PC-3 (cell line): ENCODE results near the gene SLITRK5. TPM values are rescaled to one million over a fixed set of nuclear protein-coding genes. Genes with fewer than 3 reads are reported as not detected.

ENCODE experiments used
- ATAC-seq: fragments of 200-7000 bp; cut with Tn5 transposase; 2 replicates; pipeline ENCODE4 v1.9.1; 2020; ENCODE audit warnings: mild to moderate bottlenecking, moderate library complexity
- BruUV-seq: library from RNA; stranded (reverse); fragments of 400-500 nt; replicated peaks from 2 replicates; lab custom pipeline; 2021; lab: Mats Ljungman, UMichigan
- CTCF ChIA-PET: fragments of 300-600 bp; sonication (Branson Sonifier 250); formaldehyde crosslinking; loops from one replicate; lab custom pipeline; 2022; ENCODE audit warnings: antibody characterized with exemption; lab: Charles Lee
- POLR2A ChIA-PET: fragments of 300-600 bp; sonication (Branson Sonifier 250); formaldehyde crosslinking; loops from one replicate; lab custom pipeline; 2022; ENCODE audit warnings: antibody characterized with exemption; ENCODE audit not compliant: unreplicated experiment; lab: Charles Lee
- DNase-seq: peaks from one replicate; pipeline ENCODE4 v3.0.0-alpha.2; 2015
- H2AFZ ChIP-seq: fragments of 300-600 bp; sonication (generic); 2 replicates; pipeline ENCODE4 v1.6.0; 2016; ENCODE audit warnings: antibody characterized with exemption, low read length
- H3F3A ChIP-seq: fragments of 300-600 bp; sonication (generic); one replicate; pipeline ENCODE4 v1.6.0; 2017; ENCODE audit warnings: antibody characterized with exemption, low read length, control low read depth, mild to moderate bottlenecking; ENCODE audit not compliant: unreplicated experiment
- H3K27ac ChIP-seq: fragments of 300-600 bp; sonication (generic); 2 replicates; pipeline ENCODE4 v1.5.1; 2016; ENCODE audit warnings: mild to moderate bottlenecking, low read length
- H3K27me3 ChIP-seq: fragments of 300-600 bp; sonication (generic); 2 replicates; pipeline ENCODE4 v1.6.1; 2016; ENCODE audit warnings: low read length, mixed read lengths
- H3K36me3 ChIP-seq: fragments of 300-600 bp; sonication (generic); 2 replicates; pipeline ENCODE4 v1.6.1; 2016; ENCODE audit warnings: low read depth, mixed run types, low read length, mixed read lengths
- H3K4me1 ChIP-seq: fragments of 300-600 bp; sonication (generic); 2 replicates; pipeline ENCODE4 v1.5.1; 2016; ENCODE audit warnings: low read length; ENCODE audit not compliant: insufficient read depth
- H3K4me2 ChIP-seq: fragments of 300-600 bp; sonication (generic); 2 replicates; pipeline ENCODE4 v1.6.0; 2016; ENCODE audit warnings: low read length
- H3K4me3 ChIP-seq: fragments of 300-600 bp; sonication (generic); 2 replicates; pipeline ENCODE4 v1.5.1; 2016; ENCODE audit warnings: mild to moderate bottlenecking, low read length, mixed read lengths
- H3K79me2 ChIP-seq: fragments of 300-600 bp; sonication (generic); 2 replicates; pipeline ENCODE4 v1.6.1; 2017; ENCODE audit warnings: low read length, mixed read lengths
- H3K9ac ChIP-seq: fragments of 300-600 bp; sonication (generic); 2 replicates; pipeline ENCODE4 v1.6.0; 2016; ENCODE audit warnings: mild to moderate bottlenecking, low read length
- H3K9me2 ChIP-seq: fragments of 300-600 bp; sonication (generic); replicated peaks from 2 replicates; pipeline ENCODE4 v1.6.1; 2016; ENCODE audit warnings: mixed run types, low read length, mixed read lengths
- H3K9me3 ChIP-seq: fragments of 300-600 bp; sonication (generic); 2 replicates; pipeline ENCODE4 v1.6.1; 2016; ENCODE audit warnings: low read length, mixed read lengths
- H4K20me1 ChIP-seq: fragments of 300-600 bp; sonication (generic); 2 replicates; pipeline ENCODE4 v1.6.1; 2016; ENCODE audit warnings: low read length, mixed read lengths
- CTCF ChIP-seq: fragments of 300-600 bp; sonication (generic); conservative IDR thresholded peaks from 2 replicates; pipeline ENCODE4 v1.5.1; 2017; ENCODE audit warnings: antibody characterized with exemption, low read depth, mild to moderate bottlenecking, low read length
- EZH2 ChIP-seq: fragments of 300-600 bp; sonication (generic); IDR thresholded peaks from one replicate; pipeline ENCODE4 v1.6.1; 2017; ENCODE audit warnings: antibody characterized with exemption, mild to moderate bottlenecking, low read length; ENCODE audit not compliant: unreplicated experiment
- EZH2phosphoT487 ChIP-seq: fragments of 300-600 bp; sonication (generic); IDR thresholded peaks from 2 replicates; pipeline ENCODE4 v1.6.1; 2018; ENCODE audit warnings: mild to moderate bottlenecking, antibody characterized with exemption, low read length, borderline replicate concordance
- intact Hi-C: fragments of 100-400 bp; cut with micrococcal nuclease; formaldehyde crosslinking; loops from 2 replicates; pipeline ENCODE4 v1.9.0; 2023
- total RNA-seq: library from RNA; depleted of rRNA; stranded (reverse); fragments of >200 nt; gene quantifications from 2 replicates; pipeline ENCODE4 v1.2.3, GENCODE V29; 2014

Gene SLITRK5
- total RNA-seq, 1 experiment from 2014 or later = 0.18 TPM

GRCh38 chr13:87667686-87668085 is 3.5 kb upstream of the SLITRK5 start:
- H3K4me2 ChIP-seq = no peak overlapping the region
- TF ChIP-seq CTCF = no peak
- no peak for TF ChIP-seq EZH2phosphoT487
- TF ChIP-seq EZH2 = no peak
- H3K4me1 ChIP-seq = peaks cover 4% of the 10 kb centered on the region
- H2AFZ ChIP-seq = no peak overlapping the region
- H3K27me3 ChIP-seq = no peaks in the 10 kb centered on the region
- no peaks in the 10 kb centered on the region for H3K9me2 ChIP-seq
- H3K4me3 ChIP-seq = no peak overlapping the region
- H3K9ac ChIP-seq = no peak overlapping the region
- H3K79me2 ChIP-seq = no peaks in the 10 kb centered on the region
- BruUV-seq = no TSS peak
- POLR2A ChIA-PET = no interaction called here
- H3K9me3 ChIP-seq = no peaks in the 10 kb centered on the region
- ATAC-seq = 0 out of 2 replicates have a peak, but pooled peaks have one; percentile 4
- intact Hi-C loops = loop anchor here (5.0 kb wide), 3 partner anchors 385 to 1695 kb away; no protein-coding TSS in a partner anchor
- H3K27ac ChIP-seq = no peak overlapping the region
- DNase-seq = peak; percentile 32
- CTCF ChIA-PET = no interaction called here
- H4K20me1 ChIP-seq = no peaks in the 10 kb centered on the region
- no peaks in the 10 kb centered on the region for H3F3A ChIP-seq
- no peaks in the 10 kb centered on the region for H3K36me3 ChIP-seq

GRCh38 chr13:87669379-87669978 is 1.7 kb upstream of the SLITRK5 start:
- no peak for ATAC-seq
- Histone ChIP-seq H3K9me3 (no peaks in the 10 kb centered on the region), H3K4me1 (peaks cover 4% of the 10 kb centered on the region), H4K20me1 (no peaks in the 10 kb centered on the region), H3K27me3 (peaks cover 5% of the 10 kb centered on the region; the same call in 1 of the 2 replicates), H3F3A (no peaks in the 10 kb centered on the region), H2AFZ (no peak overlapping the region), H3K27ac (no peak overlapping the region), H3K4me2 (no peak overlapping the region), H3K9ac (no peak overlapping the region), H3K79me2 (no peaks in the 10 kb centered on the region), H3K9me2 (no peaks in the 10 kb centered on the region), H3K36me3 (no peaks in the 10 kb centered on the region), H3K4me3 (no peak overlapping the region)
- intact Hi-C loops = loop anchor here (5.0 kb wide), 3 partner anchors 387 to 1697 kb away; no protein-coding TSS in a partner anchor
- POLR2A ChIA-PET = no interaction called here
- TF ChIP-seq EZH2 (no peak), EZH2phosphoT487 (no peak), CTCF (peak; percentile 70)
- DNase-seq = peak; percentile 59
- BruUV-seq = no TSS peak
- CTCF ChIA-PET = no interaction called here
